Measurements from ENCODE around the gene LRP2. TPM values are rescaled to one million over a fixed set of nuclear protein-coding genes. Genes with fewer than 3 reads are reported as not detected.

LRP2 gene
- total RNA-seq, 2 donors from 2014 or later: 0.05 TPM; not detected in 1

DNA sequence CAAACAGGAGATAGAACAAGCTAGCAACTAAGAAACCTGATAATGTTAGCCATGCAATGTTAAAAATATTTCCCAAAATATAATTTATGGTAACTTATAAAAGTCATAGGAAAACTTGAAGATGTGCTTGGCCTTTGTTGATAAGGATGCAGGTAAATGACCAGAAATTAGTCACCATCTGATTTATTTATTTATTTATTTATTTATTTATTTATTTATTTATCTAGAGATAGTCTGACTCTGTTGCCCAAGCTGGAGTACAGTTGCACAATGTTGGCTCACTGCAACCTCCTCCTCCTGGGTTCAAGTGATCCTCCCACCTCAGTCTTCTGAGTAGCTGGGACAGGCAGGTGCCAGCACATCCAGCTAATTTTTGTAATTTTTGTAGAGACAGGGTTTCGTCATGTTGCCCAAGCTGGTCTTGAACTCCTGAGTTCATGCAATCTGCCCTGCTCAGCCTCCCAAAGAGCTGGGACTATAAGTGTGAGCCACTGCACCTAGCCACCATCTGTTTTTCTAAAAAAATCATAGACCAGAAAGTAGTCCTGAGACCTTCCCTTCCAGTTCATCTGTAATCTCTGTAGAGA lies 183.4 kb downstream of the LRP2 start:
- intact Hi-C loops (cut with DNase I): no loop called here
- TF ChIP-seq CTCF (IDR thresholded peaks at IDR 0.05): no peak

GRCh38 chr2:169178364-169178763 lies 184.0 kb downstream of the LRP2 start:
- intact Hi-C loops (cut with DNase I): no loop called here
- no peaks in the 10 kb centered on the region for H3K9me3 ChIP-seq
- no peak for TF ChIP-seq CTCF (IDR thresholded peaks at IDR 0.05)

More for the DNA sequence above, 183.4 kb downstream of the LRP2 start:
- Histone ChIP-seq H3K4me3 (no peak overlapping the region), H3K27ac (no peak overlapping the region), H3K27me3 (no peaks in the 10 kb centered on the region), H3K9me3 (no peaks in the 10 kb centered on the region), H3K36me3 (no peaks in the 10 kb centered on the region), H3K4me1 (no peaks in the 10 kb centered on the region), H3K9ac (ENCODE audit: low read depth in 2 of 2, low read length in 2 of 2) (no peak overlapping the region)
- DNase-seq: no peak

DNA sequence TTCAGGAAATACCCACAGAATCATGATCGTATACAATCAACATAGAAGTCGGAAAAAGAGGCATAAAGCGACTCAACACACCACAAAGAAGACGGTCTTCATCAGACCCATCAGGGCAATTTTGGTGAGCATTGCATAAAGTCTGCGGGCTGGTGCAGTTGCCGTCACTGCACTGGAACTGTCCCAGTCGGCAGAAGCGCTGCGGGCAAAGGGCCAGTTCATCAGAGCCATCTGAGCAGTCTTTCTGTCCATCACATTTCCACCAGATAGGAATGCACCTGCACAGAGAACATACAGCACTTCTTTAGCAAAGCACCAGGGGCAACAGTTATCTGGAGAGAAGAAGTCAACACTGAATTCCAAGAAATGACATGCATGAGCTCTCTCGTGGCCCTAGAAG lies 187.2 kb downstream of the LRP2 start:
- DNase-seq: no peak
- no peak overlapping the region for H3K27ac ChIP-seq
- intact Hi-C loops (cut with DNase I): no loop called here
- H3K4me1 ChIP-seq: no peaks in the 10 kb centered on the region
- no peaks in the 10 kb centered on the region for H3K9me3 ChIP-seq
- no peak for TF ChIP-seq CTCF (IDR thresholded peaks at IDR 0.05)
- no peak overlapping the region for H3K4me3 ChIP-seq
- no peak overlapping the region for H3K9ac ChIP-seq (ENCODE audit: low read depth in 2 of 2, low read length in 2 of 2)
- no peaks in the 10 kb centered on the region for H3K27me3 ChIP-seq
- no peaks in the 10 kb centered on the region for H3K36me3 ChIP-seq

More at GRCh38 chr2:169178364-169178763, 184.0 kb downstream of the LRP2 start:
- no peak overlapping the region for H3K4me3 ChIP-seq
- H3K27ac ChIP-seq: no peak overlapping the region
- no peaks in the 10 kb centered on the region for H3K4me1 ChIP-seq
- no peak overlapping the region for H3K9ac ChIP-seq (ENCODE audit: low read depth in 2 of 2, low read length in 2 of 2)
- H3K36me3 ChIP-seq: no peaks in the 10 kb centered on the region
- H3K27me3 ChIP-seq: no peaks in the 10 kb centered on the region
- no peak for DNase-seq

- H3K27ac ChIP-seq: no peak overlapping the region
- TF ChIP-seq CTCF (IDR thresholded peaks at IDR 0.05): no peak
- DNase-seq: no peak
- H3K27me3 ChIP-seq: no peaks in the 10 kb centered on the region
- no peaks in the 10 kb centered on the region for H3K36me3 ChIP-seq
- intact Hi-C loops (cut with DNase I): no loop called here
- H3K9ac ChIP-seq (ENCODE audit: low read depth in 2 of 2, low read length in 2 of 2): no peak overlapping the region
- H3K9me3 ChIP-seq: no peaks in the 10 kb centered on the region
- H3K4me3 ChIP-seq: no peak overlapping the region
- H3K4me1 ChIP-seq: no peaks in the 10 kb centered on the region
These were observed 188.5 kb downstream of the LRP2 start for GRCh38 chr2:169173876-169174275.

- Histone ChIP-seq H3K9ac (ENCODE audit: low read depth in 2 of 2, low read length in 2 of 2) (no peak overlapping the region), H3K36me3 (no peaks in the 10 kb centered on the region)
- no peak for TF ChIP-seq CTCF (IDR thresholded peaks at IDR 0.05)
These were observed 189.4 kb downstream of the LRP2 start for GRCh38 chr2:169172914-169173313.

More at GRCh38 chr2:169172914-169173313, 189.4 kb downstream of the LRP2 start:
- Histone ChIP-seq H3K27me3 (no peaks in the 10 kb centered on the region), H3K4me3 (no peak overlapping the region), H3K9me3 (no peaks in the 10 kb centered on the region), H3K4me1 (no peaks in the 10 kb centered on the region), H3K27ac (no peak overlapping the region)
- intact Hi-C loops (cut with DNase I): no loop called here
- DNase-seq: no peak
